Naive thymus-derived CD4-positive, alpha-beta T cell (primary cell): ENCODE results near the gene STK4. TPM values are rescaled to one million over a fixed set of nuclear protein-coding genes. Genes with fewer than 3 reads are reported as not detected.
"Not testable (repeated sequence)": the region's sequence is repeated elsewhere in the genome, so short reads cannot be mapped to it uniquely, and the experiment has no call there.

ENCODE experiments used
- ATAC-seq: fragments of 150-1000 bp; cut with Tn5 transposase; 2 replicates; pipeline ENCODE4 v1.10.0; 2021; ENCODE audit warnings: mild to moderate bottlenecking, moderate library complexity
- CTCF ChIA-PET: fragments of 350-600 bp; sonication (Branson Sonifier 250); formaldehyde crosslinking; loops from one replicate; lab custom pipeline; 2021; ENCODE audit warnings: antibody characterized with exemption; lab: Charles Lee
- POLR2A ChIA-PET: fragments of 350-600 bp; sonication (Branson Sonifier 250); formaldehyde crosslinking; loops from one replicate; lab custom pipeline; 2021; ENCODE audit warnings: antibody characterized with exemption, inconsistent platforms; lab: Charles Lee
- DNase-seq, 9 donors: peaks; one replicate each; pipeline versions ENCODE4 v3.0.0 to v3.0.0-alpha.2; 2020 to 2022; ENCODE audit warnings: mixed read lengths in 1 of 9
- H3K27ac ChIP-seq: one replicate; pipeline ENCODE4 v1.7.0; 2013; ENCODE audit warnings: mild to moderate bottlenecking, low read depth, low read length, moderate library complexity
- H3K27me3 ChIP-seq, 2 donors: one replicate each; pipeline ENCODE4 v1.7.0; 2013; ENCODE audit warnings: low read length in 2 of 2, mild to moderate bottlenecking in 2 of 2, moderate library complexity in 2 of 2; ENCODE audit not compliant: control insufficient read depth in 2 of 2, insufficient read depth in 2 of 2
- H3K36me3 ChIP-seq, 3 experiments: 1 replicate in 2 of 3; 2 replicates in 1 of 3; pipeline ENCODE4 v1.7.0; 2013; ENCODE audit warnings: low read length in 3 of 3, mild to moderate bottlenecking in 3 of 3, moderate library complexity in 1 of 3; ENCODE audit not compliant: insufficient read depth in 3 of 3, control insufficient read depth in 2 of 3
- H3K4me1 ChIP-seq, 2 donors: one replicate each; pipeline ENCODE4 v1.7.0; 2013; ENCODE audit warnings: low read length in 2 of 2, mild to moderate bottlenecking in 2 of 2, moderate library complexity in 1 of 2; ENCODE audit not compliant: control insufficient read depth in 2 of 2, insufficient read depth in 2 of 2
- H3K4me3 ChIP-seq: 2 replicates; pipeline ENCODE4 v1.7.0; 2013; ENCODE audit warnings: mild to moderate bottlenecking, low read length
- H3K9me3 ChIP-seq, 3 experiments: 1 replicate in 2 of 3; 2 replicates in 1 of 3; pipeline ENCODE4 v1.7.0; 2013; ENCODE audit warnings: low read length in 3 of 3; ENCODE audit not compliant: control insufficient read depth in 2 of 3
- H3K27ac Mint-ChIP-seq, 9 donors: one replicate each; pipeline ENCODE4 v1.8.0; 2020 to 2022; ENCODE audit warnings: mixed read lengths in 9 of 9, mild to moderate bottlenecking in 8 of 9, moderate library complexity in 5 of 9, inconsistent platforms in 2 of 9
- H3K27me3 Mint-ChIP-seq, 5 donors: one replicate each; pipeline ENCODE4 v1.8.0; 2021 to 2022; ENCODE audit warnings: mixed read lengths in 5 of 5, mild to moderate bottlenecking in 1 of 5
- H3K36me3 Mint-ChIP-seq, 5 donors: one replicate each; pipeline ENCODE4 v1.8.0; 2020 to 2022; ENCODE audit warnings: mixed read lengths in 5 of 5, mild to moderate bottlenecking in 3 of 5, inconsistent platforms in 1 of 5
- H3K4me1 Mint-ChIP-seq, 7 donors: one replicate each; pipeline ENCODE4 v1.8.0; 2020 to 2022; ENCODE audit warnings: mixed read lengths in 7 of 7, mild to moderate bottlenecking in 3 of 7, inconsistent platforms in 1 of 7
- H3K4me3 Mint-ChIP-seq, 10 donors: one replicate each; pipeline ENCODE4 v1.8.0; 2020 to 2022; ENCODE audit warnings: mild to moderate bottlenecking in 10 of 10, mixed read lengths in 10 of 10, moderate library complexity in 6 of 10, inconsistent platforms in 2 of 10
- H3K9me3 Mint-ChIP-seq, 11 donors: one replicate each; pipeline ENCODE4 v1.8.0; 2020 to 2022; ENCODE audit warnings: mixed read lengths in 11 of 11, mild to moderate bottlenecking in 4 of 11, inconsistent platforms in 1 of 11, moderate library complexity in 1 of 11
- intact Hi-C, 2 donors: fragments of 100-400 bp; cut with micrococcal nuclease; formaldehyde crosslinking; loops; one replicate each; pipeline ENCODE4 v1.15.1; 2023
- polyA plus RNA-seq, 2 donors: library from polyadenylated mRNA; unstranded; fragments of 300-500 nt; fragmentation: Illumina TruSeq; gene quantifications; one replicate each; pipeline ENCODE4 v1.2.3, GENCODE V29; 2021
- total RNA-seq, 6 experiments: library from RNA in 5 of 6; stranded (reverse) in 5 of 6; gene quantifications; 1 replicate in 5 of 6; 2 replicates in 1 of 6; pipeline ENCODE4 v1.2.3 and lab custom pipeline; 2021 to 2026

The STK4 gene
- total and polyA plus RNA-seq, 7 experiments from 2014 or later, result 175 to 383 (median 247) TPM

- ChIA-PET POLR2A (interaction anchor here (0.6 to 1.9 kb wide), 4 partner anchors 44 to 128 kb away, joined by 3 to 8 read pairs (median 3); partner anchors contain the start of gene STK4), CTCF (interaction anchor here (1.0 to 1.9 kb wide), 6 partner anchors 19 to 84 kb away, joined by 3 to 8 read pairs (median 4); partner anchors contain the start of gene STK4)
- Mint-ChIP-seq H3K27ac (peak overlapping the region in 7 of 9 donors; percentile 1 to 79 (median 30)), H3K4me1 (peaks cover 31 to 81% (median 70%) of the 10 kb centered on the region in 7 donors), H3K36me3 (peaks cover 8 to 50% (median 22%) of the 10 kb centered on the region in 5 donors), H3K9me3 (peaks cover 0 to 1% (median 0%) of the 10 kb centered on the region in 11 donors), H3K27me3 (no peaks in the 10 kb centered on the region), H3K4me3 (peak overlapping the region in 3 of 10 donors; percentile 11 to 48 (median 42))
- H3K27me3 ChIP-seq, result no peaks in the 10 kb centered on the region
- intact Hi-C loops, result loop anchor here (1.0 to 5.0 kb wide), 7 partner anchors 18 to 301 kb away; partner anchors contain the start of genes PABPC1L (in 1 of the 2) and STK4 (in 1 of the 2)
- no peaks in the 10 kb centered on the region for H3K9me3 ChIP-seq
- DNase-seq, result peak in 7 of 9 donors; percentile 24 to 47 (median 36)
- H3K4me1 ChIP-seq, result peaks cover under 1 to 43% of the 10 kb centered on the region in 2 donors
- H3K36me3 ChIP-seq, result peaks cover 13 to 68% (median 30%) of the 10 kb centered on the region in 3 experiments
- H3K4me3 ChIP-seq, result no peak overlapping the region
- H3K27ac ChIP-seq, result peak overlapping the region; percentile 32
- ATAC-seq, result peak; percentile 86
These were observed 44.8 kb downstream of the STK4 start for GRCh38 chr20:45011108-45011526.

- DNase-seq (no peak), ATAC-seq (no peak)
- Mint-ChIP-seq H3K9me3 (peaks cover 0 to under 1% (median 0%) of the 10 kb centered on the region in 11 donors), H3K27me3 (no peaks in the 10 kb centered on the region), H3K27ac (no peak overlapping the region), H3K36me3 (peaks cover 9 to 49% (median 21%) of the 10 kb centered on the region in 5 donors), H3K4me1 (peaks cover 30 to 86% (median 74%) of the 10 kb centered on the region in 7 donors), H3K4me3 (no peak overlapping the region)
- intact Hi-C loops, result loop anchor here in 1 of 2 donors (5.0 kb wide), 2 partner anchors 100 to 300 kb away; partner anchors contain the start of gene PABPC1L
- peaks cover 20 to 70% (median 30%) of the 10 kb centered on the region in 3 experiments for H3K36me3 ChIP-seq
- no peaks in the 10 kb centered on the region for H3K27me3 ChIP-seq
- POLR2A ChIA-PET, result interaction anchor here (0.8 to 2.2 kb wide), 2 partner anchors 34 to 121 kb away, joined by 4 to 14 read pairs; no protein-coding TSS in a partner anchor
- no peak overlapping the region for H3K27ac ChIP-seq
- H3K9me3 ChIP-seq, result no peaks in the 10 kb centered on the region
- CTCF ChIA-PET, result interaction anchor here (0.7 to 2.5 kb wide), 6 partner anchors 16 to 83 kb away, joined by 3 to 11 read pairs (median 4); no protein-coding TSS in a partner anchor
- H3K4me3 ChIP-seq, result no peak overlapping the region
- H3K4me1 ChIP-seq, result peaks cover 15 to 45% of the 10 kb centered on the region in 2 donors
These were observed 46.5 kb downstream of the STK4 start for GRCh38 chr20:45012682-45013302.

- H3K27me3 Mint-ChIP-seq, DNase-seq, H3K4me3 ChIP-seq, H3K9me3 ChIP-seq, H3K27me3 ChIP-seq, H3K9me3 Mint-ChIP-seq, H3K27ac ChIP-seq, H3K4me3 Mint-ChIP-seq, ATAC-seq: not testable (repeated sequence)
- peaks cover 20 to 67% (median 25%) of the 10 kb centered on the region in 3 experiments for H3K36me3 ChIP-seq
- H3K4me1 Mint-ChIP-seq, result peaks cover 24 to 83% (median 72%) of the 10 kb centered on the region in 7 donors
- POLR2A ChIA-PET, result interaction anchor here (0.7 to 2.2 kb wide), 2 partner anchors 36 to 96 kb away, joined by 3 to 14 read pairs; no protein-coding TSS in a partner anchor
- intact Hi-C loops, result loop anchor here in 1 of 2 donors (5.0 kb wide), 2 partner anchors 102 to 298 kb away; partner anchors contain the start of gene PABPC1L
- H3K36me3 Mint-ChIP-seq, result peaks cover 7 to 49% (median 16%) of the 10 kb centered on the region in 5 donors
- H3K4me1 ChIP-seq, result peaks cover 15 to 41% of the 10 kb centered on the region in 2 donors
- CTCF ChIA-PET, result interaction anchor here (0.7 to 2.5 kb wide), 2 partner anchors 82 to 1049 kb away, joined by 3 to 11 read pairs; no protein-coding TSS in a partner anchor
- H3K27ac Mint-ChIP-seq, result peak overlapping the region in 1 of 9 donors; percentile 45
These were observed 47.8 kb downstream of the STK4 start for GRCh38 chr20:45014131-45014530.

- Mint-ChIP-seq H3K27me3 (no peaks in the 10 kb centered on the region), H3K36me3 (peaks cover 7 to 48% (median 17%) of the 10 kb centered on the region in 5 donors), H3K27ac (peak overlapping the region in 8 of 9 donors; percentile 20 to 66 (median 54)), H3K4me3 (peak overlapping the region in 4 of 10 donors; percentile 28 to 54 (median 38)), H3K4me1 (peaks cover 27 to 83% (median 73%) of the 10 kb centered on the region in 7 donors), H3K9me3 (no peaks in the 10 kb centered on the region)
- no peaks in the 10 kb centered on the region for H3K9me3 ChIP-seq
- no peak overlapping the region for H3K4me3 ChIP-seq
- peaks cover 20 to 68% (median 22%) of the 10 kb centered on the region in 3 experiments for H3K36me3 ChIP-seq
- no peak overlapping the region for H3K27ac ChIP-seq
- DNase-seq, result no peak
- intact Hi-C loops, result loop anchor here in 1 of 2 donors (5.0 kb wide), 2 partner anchors 103 to 297 kb away; partner anchors contain the start of gene PABPC1L
- peaks cover 15 to 38% of the 10 kb centered on the region in 2 donors for H3K4me1 ChIP-seq
- ChIA-PET CTCF (interaction anchor here (0.7 to 2.5 kb wide), 2 partner anchors 72 to 81 kb away, joined by 3 to 11 read pairs; no protein-coding TSS in a partner anchor), POLR2A (interaction anchor here (2.2 kb wide), 1 partner anchor 36 kb away, joined by 14 read pairs; no protein-coding TSS in a partner anchor)
- H3K27me3 ChIP-seq, result no peaks in the 10 kb centered on the region
- ATAC-seq, result no peak
These were observed 48.5 kb downstream of the STK4 start for GRCh38 chr20:45014671-45015415.

- intact Hi-C loops, result no loop called here
- ChIA-PET CTCF (interaction anchor here (0.7 kb wide), 1 partner anchor 957 kb away, joined by 3 read pairs; no protein-coding TSS in a partner anchor), POLR2A (interaction anchor here (1.0 kb wide), 1 partner anchor 38 kb away, joined by 3 read pairs; no protein-coding TSS in a partner anchor)
- Histone ChIP-seq H3K4me1 (peaks cover 15 to 32% of the 10 kb centered on the region in 2 donors), H3K4me3 (no peak overlapping the region), H3K27ac (peak overlapping the region; percentile 17), H3K27me3 (no peaks in the 10 kb centered on the region), H3K36me3 (peaks cover 20 to 67% (median 25%) of the 10 kb centered on the region in 3 experiments), H3K9me3 (no peaks in the 10 kb centered on the region)
- Mint-ChIP-seq H3K9me3 (no peaks in the 10 kb centered on the region), H3K27me3 (no peaks in the 10 kb centered on the region), H3K36me3 (peaks cover 12 to 51% (median 21%) of the 10 kb centered on the region in 5 donors), H3K27ac (peak overlapping the region in 8 of 9 donors; percentile 33 to 84 (median 70)), H3K4me3 (peak overlapping the region in 3 of 10 donors; percentile 12 to 40 (median 37)), H3K4me1 (peaks cover 25 to 82% (median 74%) of the 10 kb centered on the region in 7 donors)
- DNase-seq, result no peak
- ATAC-seq, result no peak
These were observed 49.9 kb downstream of the STK4 start for GRCh38 chr20:45016089-45016671.
